ENCODE results near the gene KLHL22.

KLHL22 gene

DNA sequence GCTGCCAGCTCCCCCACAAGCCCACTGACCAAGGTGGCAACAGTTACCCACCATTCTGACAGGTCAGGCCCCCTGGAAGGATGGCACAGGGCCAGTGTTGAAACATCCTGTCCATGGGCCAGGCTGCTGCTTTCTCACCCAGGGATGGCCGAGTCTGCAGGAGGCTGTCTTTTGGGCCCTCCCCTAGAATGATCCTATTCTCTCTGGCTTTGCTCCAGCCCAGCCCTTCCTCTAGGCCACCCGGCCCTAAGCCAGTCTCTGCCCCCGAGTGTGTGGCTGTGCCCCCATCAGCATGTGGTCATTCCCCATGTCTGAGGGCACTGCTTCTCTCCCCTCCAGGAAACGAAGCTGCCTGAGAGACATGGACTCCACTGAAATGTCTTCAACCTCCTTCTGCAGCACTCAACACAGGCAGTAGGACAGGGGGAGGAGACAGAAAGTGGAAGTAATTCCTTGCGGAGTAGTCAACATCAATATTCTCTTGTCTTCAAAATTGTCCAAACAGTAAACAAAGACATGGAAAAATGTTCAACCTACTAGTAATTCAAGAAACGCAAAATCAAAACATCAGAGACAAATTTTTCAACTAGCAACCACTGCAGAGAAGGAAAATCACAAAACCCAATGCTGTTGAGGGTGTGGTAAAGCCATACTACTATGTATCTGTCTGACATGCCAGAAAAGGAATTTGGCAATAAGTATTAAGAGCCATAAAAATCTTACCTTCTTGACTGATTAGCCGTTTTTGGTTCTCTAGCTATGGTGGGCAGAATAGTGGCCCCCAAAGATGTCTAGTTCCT, 52.9 kb downstream of the KLHL22 start:
- DNase-seq, result no peak

DNA sequence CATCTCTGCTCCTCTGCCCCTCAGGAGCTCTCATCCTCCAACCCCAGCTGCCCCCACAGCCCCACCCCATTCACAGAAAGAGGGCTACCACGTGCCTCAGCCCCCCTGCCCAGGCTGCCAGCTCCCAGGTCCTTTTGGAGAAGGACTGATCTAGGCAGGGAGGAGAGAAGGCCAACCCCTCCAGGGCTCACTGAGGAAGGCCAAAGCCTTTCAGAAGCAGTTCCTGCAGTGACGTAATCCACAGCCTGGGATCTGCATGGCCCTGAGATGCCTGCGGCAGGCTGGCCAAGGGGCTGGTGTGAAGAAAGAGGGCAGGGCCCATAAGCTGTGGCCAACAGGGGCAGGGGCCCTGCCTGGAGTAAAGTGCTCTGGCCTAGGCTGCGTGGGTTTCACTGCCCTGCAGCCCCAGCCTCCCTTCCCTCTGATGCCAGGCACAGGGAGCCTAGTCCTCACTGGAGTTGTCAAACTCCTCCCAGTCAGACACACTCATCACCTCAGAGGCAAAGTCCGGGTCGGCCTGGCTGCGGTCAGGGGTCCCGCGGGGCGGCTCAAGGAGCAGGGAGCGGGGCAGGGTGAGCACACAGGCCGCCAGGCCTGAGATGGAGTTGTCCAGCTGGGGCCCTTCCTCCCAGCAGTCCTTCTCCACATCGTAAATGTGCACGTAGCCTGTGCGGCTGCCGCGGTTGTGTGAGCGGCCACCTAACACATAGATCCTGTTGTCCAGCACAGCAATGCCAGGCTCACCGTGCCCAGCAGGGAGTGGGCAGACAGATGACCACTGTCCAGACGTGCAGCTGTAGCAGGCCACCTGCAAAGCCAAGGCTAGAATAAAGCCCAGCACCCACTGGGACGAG, 53.7 kb downstream of the KLHL22 start:
- no peak for DNase-seq

DNA sequence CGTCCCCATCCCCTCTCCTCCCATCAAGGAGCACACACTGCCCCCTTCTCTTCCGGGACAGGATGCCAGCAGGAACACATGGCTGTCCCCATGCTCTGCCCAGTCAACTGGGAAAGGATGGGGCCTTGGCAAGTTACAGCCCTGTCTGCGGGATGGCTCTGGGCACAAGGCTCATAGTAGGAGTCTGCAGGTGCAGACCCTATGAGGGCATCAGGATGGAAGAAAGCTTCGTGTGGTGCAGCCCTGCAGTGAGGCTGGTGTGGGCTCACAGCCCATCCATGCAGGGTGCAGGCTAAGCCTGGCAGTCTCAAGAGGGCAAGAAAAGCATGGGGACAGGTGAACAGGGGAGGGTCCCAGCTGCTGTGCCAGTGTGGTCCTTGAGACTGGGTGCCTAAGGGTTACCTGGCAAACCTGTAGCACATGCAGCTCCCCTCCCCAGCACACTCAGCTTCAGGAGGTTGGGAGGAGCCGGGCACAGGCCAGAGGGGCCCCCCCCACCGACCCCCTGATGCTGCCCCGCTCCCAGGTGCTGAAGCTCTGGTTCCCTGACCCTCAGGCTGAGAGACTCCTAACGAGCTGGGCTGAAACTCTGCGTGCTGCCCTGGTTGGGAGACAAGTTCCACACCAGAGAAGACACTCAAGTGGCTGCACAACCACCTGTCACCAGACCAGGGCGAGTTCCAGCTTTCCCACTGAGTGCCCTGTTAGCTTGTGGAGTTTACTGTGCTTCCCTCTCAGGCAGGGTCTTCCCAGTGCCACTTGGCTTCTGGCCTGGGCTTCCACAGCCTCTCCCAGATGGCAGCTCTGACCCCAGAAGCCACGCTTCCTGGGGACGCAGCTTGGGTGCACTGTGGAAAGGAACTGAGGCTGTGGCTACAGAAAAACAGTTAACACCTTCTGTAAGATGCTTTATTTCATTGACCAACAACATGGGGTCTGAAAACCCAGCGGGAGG, 54.7 kb downstream of the KLHL22 start:
- DNase-seq, result no peak

GRCh38 chr22:20439928-20440575, 55.5 kb downstream of the KLHL22 start:
- DNase-seq, result no peak

DNA sequence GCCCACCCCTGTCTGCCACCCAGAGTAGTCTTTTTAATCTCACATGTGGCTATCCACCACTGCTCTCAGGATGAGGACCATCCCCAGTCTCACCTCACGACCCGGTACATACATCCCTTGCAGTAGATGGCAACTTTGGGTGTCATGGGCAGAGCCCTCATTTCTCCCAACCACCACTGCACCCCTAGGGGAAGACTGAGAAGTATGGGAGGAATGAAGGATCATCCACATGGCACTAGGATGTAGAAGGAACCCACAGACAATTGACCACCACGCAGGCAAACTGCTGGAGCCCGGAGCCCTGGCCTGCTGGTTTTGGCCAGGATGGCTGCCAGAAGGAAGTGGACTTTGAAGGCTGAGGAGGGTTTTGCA, 56.1 kb downstream of the KLHL22 start:
- no peak for DNase-seq

GRCh38 chr22:20438678-20439492, 56.7 kb downstream of the KLHL22 start:
- no peak for DNase-seq

- no peak for DNase-seq
These were observed 57.2 kb downstream of the KLHL22 start for GRCh38 chr22:20438427-20438677.

GRCh38 chr22:20437613-20438426, 57.8 kb downstream of the KLHL22 start, which contains the start of gene SCARF2:
SCARF2 (minus strand) TSS chr22:20437825; CDS start chr22:20437754, 71 bp downstream.
- DNase-seq, result no peak

DNA sequence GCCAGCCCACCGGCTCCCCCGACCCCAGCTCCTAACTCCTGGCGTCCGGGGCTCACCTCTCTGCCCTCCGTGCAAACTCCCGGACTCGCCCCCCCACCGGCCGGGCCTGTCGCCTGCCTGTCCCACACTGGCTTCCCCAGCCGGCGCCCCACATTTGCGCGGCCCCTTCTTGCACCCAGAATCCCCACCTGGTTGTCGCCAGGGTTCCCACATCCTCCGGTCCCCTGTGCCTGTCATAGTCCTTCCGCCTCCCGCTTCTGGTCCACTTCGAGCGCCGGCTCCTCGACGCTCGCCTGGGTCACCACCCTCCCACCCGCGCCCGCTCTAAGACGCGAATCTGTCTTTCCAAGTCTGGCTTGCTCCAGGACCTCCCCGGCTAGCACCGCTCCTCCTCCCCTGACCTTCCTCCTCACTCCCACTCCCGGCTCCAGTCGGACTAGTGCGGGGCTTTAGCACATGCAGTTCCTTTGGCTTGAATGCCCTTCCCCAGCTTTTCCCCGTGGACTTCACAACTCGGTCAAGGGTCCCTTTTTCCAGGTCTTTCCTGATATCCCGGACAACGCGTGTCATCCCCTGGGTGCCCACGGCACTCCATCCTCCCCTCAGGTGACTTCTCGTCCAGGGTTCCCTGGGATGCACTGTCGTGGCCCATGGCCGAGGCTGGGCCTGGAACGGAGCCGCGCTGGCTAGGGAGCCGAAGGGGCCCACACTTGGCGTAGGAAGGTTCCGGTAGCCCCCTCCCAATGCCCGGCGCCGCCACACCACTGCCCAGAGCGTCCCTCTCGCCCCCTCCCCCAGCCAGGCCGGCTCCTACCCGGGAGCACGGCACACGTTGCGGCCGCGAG, 58.6 kb downstream of the KLHL22 start:
- DNase-seq, result no peak

GRCh38 chr22:20436307-20436767, 59.3 kb downstream of the KLHL22 start:
- DNase-seq, result no peak

DNA sequence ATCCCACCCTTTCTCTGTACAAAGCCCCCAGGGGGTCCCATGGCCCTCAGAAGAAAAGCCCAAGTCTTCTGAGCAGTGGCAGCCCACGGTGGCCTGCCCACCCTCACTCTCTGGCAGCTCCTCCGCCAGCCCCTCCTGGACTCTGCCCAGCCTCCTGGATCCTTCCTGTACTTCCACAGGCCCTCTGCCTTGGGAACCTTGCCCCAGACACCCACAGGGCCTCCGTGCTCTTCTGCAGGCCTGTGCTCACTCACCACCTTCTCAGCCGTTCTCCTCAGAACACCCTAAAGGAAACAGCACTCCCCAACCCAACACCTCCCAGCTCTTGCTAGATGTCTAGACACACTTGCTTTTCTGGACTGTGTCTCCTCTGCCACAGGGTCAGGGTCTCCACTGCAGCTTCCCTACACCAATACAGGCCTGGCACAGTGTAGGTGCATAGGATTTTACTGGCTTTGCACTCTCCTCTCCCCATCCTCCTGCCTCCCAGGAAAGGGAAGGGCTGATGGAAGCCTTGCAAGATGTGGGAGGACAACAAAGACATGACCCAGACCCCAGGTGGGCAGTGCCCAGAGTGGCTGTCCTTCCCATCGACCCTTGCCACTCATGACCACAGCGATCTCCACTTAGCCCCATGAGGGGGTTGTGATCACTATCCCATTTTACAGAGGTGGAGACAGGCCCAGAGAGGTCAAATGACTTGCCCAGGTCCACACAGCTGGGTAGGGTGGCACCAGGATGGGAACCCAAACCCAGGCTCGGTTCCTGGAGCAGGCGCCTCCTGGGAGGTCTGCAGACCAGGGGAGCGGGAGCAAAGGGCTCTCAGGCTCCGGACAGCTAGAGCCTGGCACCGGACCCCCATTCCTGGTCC, 59.9 kb downstream of the KLHL22 start:
- DNase-seq, result no peak

- no peak for DNase-seq
These were observed 60.8 kb downstream of the KLHL22 start for GRCh38 chr22:20434773-20435172.

- no peak for DNase-seq
These were observed 61.3 kb downstream of the KLHL22 start for GRCh38 chr22:20434264-20434751.

- DNase-seq, result no peak
These were observed 61.8 kb downstream of the KLHL22 start for GRCh38 chr22:20433686-20434241.

GRCh38 chr22:20433191-20433590, 62.4 kb downstream of the KLHL22 start:
- no peak for DNase-seq

DNA sequence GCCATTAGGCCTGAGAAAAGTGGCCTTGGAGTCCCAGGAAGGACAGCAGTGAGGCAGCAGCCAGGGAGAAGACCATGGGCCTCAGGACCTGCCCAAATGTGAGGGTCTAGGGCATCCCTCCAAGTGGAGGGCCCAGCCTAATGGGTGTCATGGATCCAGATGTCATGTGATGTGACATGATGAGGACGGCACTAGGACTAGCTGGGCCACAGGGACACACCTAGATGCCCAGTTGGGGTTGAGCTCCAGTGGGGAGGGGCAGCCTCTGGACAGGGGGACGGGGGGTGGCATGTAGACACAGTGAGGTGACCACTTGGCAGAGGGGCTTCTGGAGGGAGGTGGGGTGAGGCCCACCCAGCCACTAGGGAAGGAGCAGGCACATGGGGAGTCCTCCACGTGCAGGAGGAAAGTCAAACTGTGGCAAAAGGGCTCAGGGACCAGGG, 63.3 kb downstream of the KLHL22 start:
- DNase-seq, result no peak

GRCh38 chr22:20431511-20432192, 63.9 kb downstream of the KLHL22 start:
- DNase-seq, result no peak

All from CD4-positive, alpha-beta T cell treated with Interleukin-15 for 1 hour (primary cell).